Measurements from ENCODE around the gene CAMK1D.

Gene CAMK1D

DNA sequence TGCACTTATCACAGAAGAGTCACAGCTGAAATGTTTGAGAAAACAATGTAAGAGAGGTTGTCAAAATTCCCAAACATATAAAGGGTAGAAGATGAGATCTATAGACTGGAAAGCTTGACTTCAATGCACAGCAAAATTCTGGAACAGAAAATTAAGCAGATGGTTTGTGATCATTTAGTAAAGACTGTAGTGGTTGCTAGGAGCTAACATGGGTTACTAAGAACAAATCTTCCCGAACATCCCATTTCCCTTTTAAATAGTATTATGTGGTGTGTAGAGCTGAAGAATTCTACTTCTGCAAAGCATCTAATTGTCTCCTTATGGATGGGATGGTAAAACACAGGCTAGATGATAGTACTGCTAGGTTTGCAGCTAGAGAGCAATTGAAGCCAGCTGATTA lies 312.3 kb downstream of the CAMK1D start:
- DNase-seq = no peak

DNA sequence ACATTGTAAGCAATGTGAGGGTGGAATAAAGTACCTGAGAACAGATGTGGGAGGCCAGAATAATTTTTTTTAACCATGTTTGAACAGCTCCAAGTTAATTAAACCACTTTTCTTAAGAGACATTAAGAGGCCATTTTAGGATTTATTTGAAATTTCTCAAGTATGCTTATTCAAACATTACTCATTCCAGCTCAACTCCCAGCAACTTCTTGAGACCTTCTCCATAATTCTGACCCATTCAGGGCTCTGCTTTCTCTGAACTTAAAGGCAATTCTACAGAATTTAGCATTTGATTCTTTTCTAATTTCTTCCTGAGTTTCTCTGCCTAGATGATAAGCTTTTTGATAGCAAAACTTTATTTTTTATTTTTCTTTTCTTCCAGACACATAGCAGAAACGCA lies 314.5 kb downstream of the CAMK1D start:
- DNase-seq = no peak

DNA sequence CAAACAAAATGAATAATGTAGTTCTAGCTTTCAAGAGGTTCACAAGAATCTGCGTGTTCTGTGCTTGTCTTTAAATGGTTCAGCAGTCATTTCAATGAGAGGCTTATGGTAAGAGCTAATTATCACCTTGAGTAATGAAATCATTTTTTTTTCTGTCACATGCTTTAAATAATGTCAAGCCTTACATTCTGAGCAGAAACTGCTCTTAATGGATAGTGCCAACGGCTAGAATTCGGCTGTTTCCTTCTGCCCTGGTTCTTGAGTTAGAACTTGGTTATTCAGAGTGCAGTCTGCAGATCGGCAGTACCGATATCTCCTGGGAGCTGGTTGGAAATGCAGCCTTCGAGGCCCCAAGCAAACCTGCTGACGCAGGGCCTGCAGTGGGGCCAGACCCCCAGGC lies 316.2 kb downstream of the CAMK1D start:
- DNase-seq = no peak

DNA sequence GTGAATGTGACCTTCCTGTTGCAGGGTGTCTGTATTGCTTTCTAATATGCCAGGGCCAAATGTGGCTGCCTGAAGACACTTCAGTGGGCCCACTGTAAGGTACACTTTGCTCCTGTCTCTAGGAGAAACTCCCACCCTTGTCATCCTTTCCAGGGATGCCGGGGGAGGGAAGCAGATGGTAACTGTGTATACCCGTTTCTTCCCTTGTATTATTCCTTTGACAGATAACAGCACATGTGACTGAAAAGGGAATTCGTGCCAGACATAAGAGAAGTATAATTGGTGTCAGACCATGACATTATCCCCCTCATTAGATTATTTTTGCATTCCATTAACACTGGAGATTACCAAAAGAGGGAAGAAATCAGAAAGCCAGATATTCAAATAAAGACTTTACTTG lies 317.7 kb downstream of the CAMK1D start:
- DNase-seq = no peak

DNA sequence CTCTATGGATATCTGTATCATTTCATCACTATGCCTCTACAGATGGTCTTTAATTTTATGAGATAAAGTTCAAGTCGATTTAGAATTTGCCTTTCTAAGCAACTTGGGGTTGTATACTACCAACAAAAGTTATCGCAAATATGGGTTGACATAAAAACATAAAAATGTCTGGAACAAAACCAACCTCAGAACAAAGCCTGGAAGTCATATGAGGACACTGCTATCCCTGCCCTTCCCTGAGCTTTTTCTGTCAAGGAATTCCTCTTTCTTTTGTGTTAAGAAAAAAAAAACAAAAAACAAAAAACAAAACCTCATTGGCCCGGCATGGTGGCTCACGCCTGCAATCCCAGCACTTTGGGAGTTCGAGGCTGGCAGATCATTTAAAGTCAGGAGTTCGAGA lies 319.3 kb downstream of the CAMK1D start:
- DNase-seq = no peak

DNA sequence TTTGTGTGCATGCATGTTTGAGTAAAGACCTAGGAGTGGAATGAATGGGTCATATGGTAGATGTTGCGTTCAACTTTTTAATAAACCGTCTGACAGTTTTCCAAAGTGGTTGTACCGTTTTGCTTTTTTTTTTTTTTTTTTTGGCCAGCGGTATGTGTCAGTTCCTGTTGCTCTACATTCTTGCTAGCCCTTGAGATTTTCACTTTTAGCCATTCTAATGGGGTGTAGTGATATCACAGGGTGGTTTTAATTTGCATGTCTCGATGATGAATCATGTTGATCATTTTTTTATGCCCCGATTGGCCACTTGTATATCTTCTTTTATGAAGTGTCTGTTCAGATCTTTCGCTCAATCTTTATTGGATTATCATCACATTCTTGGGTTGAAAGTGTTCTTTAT lies 320.7 kb downstream of the CAMK1D start:
- DNase-seq = no peak

DNA sequence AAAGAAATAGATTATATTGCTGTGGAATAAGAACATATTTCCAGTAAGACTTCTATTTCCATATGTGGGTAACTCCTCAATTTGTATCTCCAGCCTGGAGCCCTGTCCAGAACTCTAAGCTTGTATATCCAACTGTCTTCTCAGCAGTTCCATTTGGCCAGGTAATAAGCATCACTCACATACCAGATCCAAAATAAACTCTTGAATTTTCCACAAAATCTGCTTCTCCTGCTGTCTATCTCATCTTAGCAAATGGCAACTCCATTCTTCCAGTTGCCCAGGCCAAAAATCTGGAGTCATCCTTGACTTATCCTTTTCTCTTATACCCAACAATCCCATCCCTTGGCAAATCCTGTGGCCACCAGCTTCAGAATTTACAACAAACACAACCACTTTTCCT lies 325.8 kb downstream of the CAMK1D start:
- no peak for DNase-seq

- no peak for DNase-seq
These were observed 330.3 kb downstream of the CAMK1D start for GRCh38 chr10:12679636-12680035.

- no peak for DNase-seq
These were observed 331.9 kb downstream of the CAMK1D start for GRCh38 chr10:12681252-12681651.

- DNase-seq = no peak
These were observed 335.4 kb downstream of the CAMK1D start for GRCh38 chr10:12684784-12685183.

GRCh38 chr10:12685261-12686058 lies 336.1 kb downstream of the CAMK1D start:
- no peak for DNase-seq

- no peak for DNase-seq
These were observed 338.6 kb downstream of the CAMK1D start for GRCh38 chr10:12687996-12688395.

- no peak for DNase-seq
These were observed 340.5 kb downstream of the CAMK1D start for GRCh38 chr10:12689893-12690292.

- DNase-seq = no peak
These were observed 341.3 kb downstream of the CAMK1D start for GRCh38 chr10:12690525-12691126.

DNA sequence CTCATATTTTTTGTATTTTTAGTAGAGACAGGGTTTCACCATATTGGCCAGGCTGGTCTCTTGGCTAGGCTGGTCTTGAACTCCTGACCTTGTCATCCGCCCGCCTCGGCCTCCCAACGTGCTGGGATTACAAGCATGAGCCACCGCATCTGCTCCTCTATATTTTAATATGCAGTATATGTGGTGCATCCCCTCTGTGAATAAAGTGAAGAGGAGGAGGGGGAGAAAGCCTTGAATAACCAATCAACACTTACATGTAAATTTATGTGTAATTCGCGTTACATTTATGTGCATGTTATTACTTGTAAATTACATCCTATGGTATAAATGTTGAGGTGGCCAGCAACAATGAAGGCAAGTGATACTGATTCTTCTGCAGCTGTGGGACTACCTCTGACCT lies 342.2 kb downstream of the CAMK1D start:
- no peak for DNase-seq

DNA sequence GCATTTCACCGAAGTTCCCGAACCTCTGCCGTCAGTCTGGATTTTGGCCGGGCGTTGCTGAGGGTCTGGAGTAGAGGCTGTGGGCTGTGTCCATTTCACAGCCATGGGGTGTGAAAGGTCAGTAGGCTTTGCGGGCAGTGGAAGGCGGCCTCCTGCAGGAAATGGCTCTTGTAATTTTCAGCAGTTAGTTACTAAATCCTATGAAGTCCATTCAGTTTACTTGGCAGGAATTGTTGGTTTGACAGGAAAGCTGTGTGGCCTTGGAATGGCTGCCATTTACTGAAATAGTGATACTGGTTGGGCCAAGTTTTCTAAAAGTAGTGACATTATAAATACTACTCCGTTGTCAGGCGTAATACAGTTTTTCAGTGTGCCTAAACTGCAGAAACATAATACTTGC lies 348.4 kb downstream of the CAMK1D start:
- DNase-seq = no peak

GRCh38 chr10:12699258-12699700 lies 349.9 kb downstream of the CAMK1D start:
- DNase-seq = no peak

- DNase-seq = no peak
These were observed 350.6 kb downstream of the CAMK1D start for GRCh38 chr10:12699781-12700556.

GRCh38 chr10:12700557-12700874 lies 351.2 kb downstream of the CAMK1D start:
- DNase-seq = no peak

- DNase-seq = no peak
These were observed 352.3 kb downstream of the CAMK1D start for GRCh38 chr10:12701696-12702095.

DNA sequence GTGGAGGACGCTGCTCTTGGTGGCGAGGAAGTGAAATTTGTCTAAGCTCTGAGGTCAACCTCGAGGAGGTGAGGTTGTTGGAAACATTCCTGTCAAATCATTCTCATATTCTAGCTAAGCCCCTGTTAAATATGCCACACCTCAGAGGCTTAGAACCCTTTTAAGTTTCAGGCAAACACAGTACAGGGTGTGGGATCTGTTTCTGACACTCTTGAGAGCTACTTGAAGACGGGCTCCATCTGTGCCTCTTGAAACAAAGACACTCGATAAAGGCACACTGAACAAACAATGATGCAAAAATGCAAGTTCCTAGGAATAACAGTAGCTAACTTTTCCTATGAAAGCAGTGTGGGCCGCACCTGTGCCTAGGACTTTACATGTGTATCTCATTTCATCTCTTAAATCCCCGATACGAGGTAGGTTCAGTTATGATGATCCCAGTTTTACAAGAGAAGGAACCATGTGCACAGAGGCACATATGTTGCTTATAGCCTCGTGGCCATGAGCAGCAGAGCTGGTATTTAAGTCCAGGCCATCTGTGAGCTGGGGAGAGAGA lies 352.9 kb downstream of the CAMK1D start:
- DNase-seq = no peak

DNA sequence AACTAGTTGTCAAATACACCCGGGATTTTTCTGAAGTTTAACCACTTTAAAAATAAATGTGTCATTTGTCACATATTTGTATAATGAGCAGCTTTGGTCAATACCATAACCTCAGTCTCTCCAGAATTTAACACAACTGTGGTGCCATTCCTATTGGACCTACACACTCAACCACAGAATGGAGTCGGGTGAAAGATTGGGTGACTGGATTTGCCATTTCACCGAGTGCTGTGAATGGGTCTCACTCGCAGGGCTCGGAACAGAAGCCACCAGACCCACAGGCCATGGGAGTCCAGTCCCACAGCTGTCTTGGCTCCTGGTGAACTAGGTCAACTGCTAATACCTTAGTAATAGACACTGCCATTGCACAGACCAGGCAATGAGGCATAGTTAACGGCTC lies 353.8 kb downstream of the CAMK1D start:
- no peak for DNase-seq

DNA sequence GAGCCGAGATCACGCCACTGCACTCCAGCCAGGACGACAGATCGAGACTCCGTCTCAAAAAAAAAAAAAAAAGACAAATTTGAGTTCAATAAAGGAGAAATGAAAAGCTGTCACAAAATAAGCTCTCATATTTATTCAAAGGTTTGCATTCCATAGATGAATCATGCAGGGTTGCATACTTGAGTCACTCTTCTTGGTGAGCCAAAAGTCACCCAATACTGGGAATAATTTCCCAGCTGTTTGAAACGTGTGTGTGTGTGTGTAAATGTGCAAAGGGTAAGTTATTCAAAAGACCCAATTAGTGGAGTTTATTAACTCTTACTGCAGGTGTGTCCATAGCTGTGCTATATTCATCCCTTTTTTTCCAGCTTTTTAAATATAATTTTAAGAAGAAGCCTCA lies 354.5 kb downstream of the CAMK1D start:
- no peak for DNase-seq

GRCh38 chr10:12704488-12704887 lies 355.1 kb downstream of the CAMK1D start:
- no peak for DNase-seq

Data from CD4-positive, alpha-beta T cell treated with Interleukin-17A for 1 hour (primary cell).